ENCODE measurements around the gene MAGEB17. TPM values are rescaled to one million over a fixed set of nuclear protein-coding genes. Genes with fewer than 3 reads are reported as not detected.

MAGEB17 gene
- polyA plus RNA-seq, 1 donor (not counting 4 experiments of a cell fraction or from before 2014, with no cell fraction given): not detected

- Histone ChIP-seq H3K9me1 (ENCODE audit: control insufficient read depth, extremely low read depth, insufficient read depth, low read length) (no peaks in the 10 kb centered on the region), H3K9ac (ENCODE audit: control insufficient read depth, extremely low read depth, insufficient read depth, low read length) (no peak overlapping the region), H3K79me2 (ENCODE audit: control insufficient read depth, insufficient read depth, low read length) (no peaks in the 10 kb centered on the region), H2AFZ (ENCODE audit: control insufficient read depth, low read length) (no peak overlapping the region), H4K20me1 (ENCODE audit: control insufficient read depth, extremely low read depth, insufficient read depth, low read length) (no peaks in the 10 kb centered on the region), H3K4me1 (ENCODE audit: control insufficient read depth, extremely low read depth, insufficient read depth, low read length) (no peaks in the 10 kb centered on the region), H3K9me3 (ENCODE audit: control insufficient read depth, low read depth, low read length) (no peaks in the 10 kb centered on the region), H3K36me3 (ENCODE audit: control insufficient read depth in 2 of 2, extremely low read depth in 1 of 2, insufficient read depth in 2 of 2, low read length in 2 of 2) (no peaks in the 10 kb centered on the region), H3K27ac (ENCODE audit: control insufficient read depth, insufficient read depth, low read length) (no peak overlapping the region), H3K4me3 (ENCODE audit: control insufficient read depth in 2 of 3, extremely low read depth in 1 of 3, insufficient read depth in 2 of 3, low read depth in 1 of 3, low read length in 3 of 3) (no peak overlapping the region), H3K27me3 (ENCODE audit: control insufficient read depth, extremely low read depth, insufficient read depth, low read length) (no peaks in the 10 kb centered on the region), H3K4me2 (ENCODE audit: control insufficient read depth, extremely low read depth, insufficient read depth, low read depth, low read length) (no peak overlapping the region)
- dilution Hi-C loops (cut with MboI; ENCODE audit: extremely low pct_ligation_motif_present, low sequenced_read_pairs): no loop called here
- DNase-seq (ENCODE audit: low read depth, low spot score): no peak
- FAIRE-seq: no peak
- TF ChIP-seq CTCF (optimal IDR thresholded peaks at IDR 0.05 in 1 of 3, IDR thresholded peaks at IDR 0.05 in 1 of 3, conservative IDR thresholded peaks at IDR 0.05 in 1 of 3; ENCODE audit: extremely low read depth in 1 of 3, insufficient read depth in 2 of 3, low read length in 3 of 3) (no peak), EZH2 (IDR thresholded peaks at IDR 0.05; ENCODE audit: low read length) (no peak)
Measured at GRCh38 chrX:16191605-16192004, 24.3 kb downstream of the MAGEB17 start.

GRCh38 chrX:16196829-16197228, 29.5 kb downstream of the MAGEB17 start:
- no peaks in the 10 kb centered on the region for H3K79me2 ChIP-seq (ENCODE audit: control insufficient read depth, insufficient read depth, low read length)
- no peaks in the 10 kb centered on the region for H3K4me1 ChIP-seq (ENCODE audit: control insufficient read depth, extremely low read depth, insufficient read depth, low read length)
- no peak overlapping the region for H3K9ac ChIP-seq (ENCODE audit: control insufficient read depth, extremely low read depth, insufficient read depth, low read length)
- dilution Hi-C loops (cut with MboI; ENCODE audit: extremely low pct_ligation_motif_present, low sequenced_read_pairs): no loop called here
- no peaks in the 10 kb centered on the region for H3K27me3 ChIP-seq (ENCODE audit: control insufficient read depth, extremely low read depth, insufficient read depth, low read length)
- H3K9me1 ChIP-seq (ENCODE audit: control insufficient read depth, extremely low read depth, insufficient read depth, low read length): no peaks in the 10 kb centered on the region
- DNase-seq (ENCODE audit: low read depth, low spot score): no peak
- H4K20me1 ChIP-seq (ENCODE audit: control insufficient read depth, extremely low read depth, insufficient read depth, low read length): no peaks in the 10 kb centered on the region
- no peak overlapping the region for H3K27ac ChIP-seq (ENCODE audit: control insufficient read depth, insufficient read depth, low read length)
- no peak overlapping the region for H3K4me2 ChIP-seq (ENCODE audit: control insufficient read depth, extremely low read depth, insufficient read depth, low read depth, low read length)
- no peak for FAIRE-seq
- TF ChIP-seq CTCF (optimal IDR thresholded peaks at IDR 0.05 in 1 of 3, IDR thresholded peaks at IDR 0.05 in 1 of 3, conservative IDR thresholded peaks at IDR 0.05 in 1 of 3; ENCODE audit: extremely low read depth in 1 of 3, insufficient read depth in 2 of 3, low read length in 3 of 3): no peak
- TF ChIP-seq EZH2 (IDR thresholded peaks at IDR 0.05; ENCODE audit: low read length): no peak
- no peaks in the 10 kb centered on the region for H3K9me3 ChIP-seq (ENCODE audit: control insufficient read depth, low read depth, low read length)
- H3K4me3 ChIP-seq (ENCODE audit: control insufficient read depth in 2 of 3, extremely low read depth in 1 of 3, insufficient read depth in 2 of 3, low read depth in 1 of 3, low read length in 3 of 3): no peak overlapping the region
- H2AFZ ChIP-seq (ENCODE audit: control insufficient read depth, low read length): no peak overlapping the region
- H3K36me3 ChIP-seq (ENCODE audit: control insufficient read depth in 2 of 2, extremely low read depth in 1 of 2, insufficient read depth in 2 of 2, low read length in 2 of 2): no peaks in the 10 kb centered on the region
